Liver (tissue), 9 donors: ENCODE data around the gene CYSRT1. TPM values are rescaled to one million over a fixed set of nuclear protein-coding genes. Genes with fewer than 3 reads are reported as not detected.

Experiments used
- DNase-seq: peaks from one replicate; pipeline ENCODE4 v3.0.0-alpha.2; 2017; ENCODE audit warnings: low spot score
- H3K27ac ChIP-seq, 2 donors: one replicate each; pipeline ENCODE4 v1.7.0; 2013; ENCODE audit warnings: inconsistent platforms in 2 of 2, low read length in 2 of 2, control low read depth in 1 of 2, low read depth in 1 of 2, mild to moderate bottlenecking in 1 of 2
- H3K27me3 ChIP-seq, 4 donors: one replicate each; pipeline versions ENCODE4 v1.6.1 to v1.7.0; 2013; ENCODE audit warnings: low read length in 3 of 4, inconsistent platforms in 1 of 4, mild to moderate bottlenecking in 1 of 4, moderate library complexity in 1 of 4; ENCODE audit not compliant: control insufficient read depth in 4 of 4, insufficient read depth in 4 of 4
- H3K36me3 ChIP-seq, 4 donors: one replicate each; pipeline versions ENCODE4 v1.6.1 to v1.7.0; 2013; ENCODE audit warnings: low read length in 3 of 4, mild to moderate bottlenecking in 3 of 4, low read depth in 1 of 4, moderate library complexity in 1 of 4; ENCODE audit not compliant: control insufficient read depth in 4 of 4, insufficient read depth in 3 of 4
- H3K4me1 ChIP-seq, 4 donors: one replicate each; pipeline versions ENCODE4 v1.6.1 to v1.7.0; 2013; ENCODE audit warnings: low read length in 3 of 4, mild to moderate bottlenecking in 3 of 4, moderate library complexity in 1 of 4; ENCODE audit not compliant: control insufficient read depth in 4 of 4, insufficient read depth in 4 of 4
- H3K4me3 ChIP-seq, 3 donors: one replicate each; pipeline versions ENCODE4 v1.6.1 to v1.7.0; 2013; ENCODE audit warnings: low read length in 3 of 3, control low read depth in 1 of 3, low read depth in 1 of 3, mild to moderate bottlenecking in 1 of 3
- H3K9ac ChIP-seq, 2 donors: one replicate each; pipeline ENCODE4 v1.7.0; 2013; ENCODE audit warnings: low read length in 2 of 2, mild to moderate bottlenecking in 2 of 2, moderate library complexity in 2 of 2, control low read depth in 1 of 2, low read depth in 1 of 2
- H3K9me3 ChIP-seq, 4 donors: one replicate each; pipeline versions ENCODE4 v1.6.1 to v1.7.0; 2013; ENCODE audit warnings: low read length in 3 of 4; ENCODE audit not compliant: control insufficient read depth in 4 of 4
- ATF3 ChIP-seq: IDR thresholded peaks from 2 replicates; pipeline ENCODE4 v1.6.1; 2016; ENCODE audit warnings: antibody characterized with exemption
- CTCF ChIP-seq: fragments of 150-350 bp; IDR thresholded peaks from 2 replicates; pipeline ENCODE4 v1.5.1; 2017; ENCODE audit warnings: improper control_type of control experiment, low read depth, low read length; ENCODE audit not compliant: missing input control
- EGR1 ChIP-seq, 2 donors: IDR thresholded peaks; 2 replicates each; pipeline ENCODE4 v1.6.1; 2016 to 2018; ENCODE audit warnings: antibody characterized with exemption in 2 of 2, low read depth in 2 of 2
- FOXA1 ChIP-seq: IDR thresholded peaks from 2 replicates; pipeline ENCODE4 v1.6.1; 2016; ENCODE audit warnings: antibody characterized with exemption
- FOXA2 ChIP-seq: IDR thresholded peaks from 2 replicates; pipeline ENCODE4 v1.6.1; 2016; ENCODE audit warnings: antibody characterized with exemption
- GABPA ChIP-seq, 2 donors: IDR thresholded peaks in 1 of 2; conservative IDR thresholded peaks in 1 of 2; 2 replicates each; pipeline ENCODE4 v1.6.1; 2016; ENCODE audit warnings: antibody characterized with exemption in 2 of 2, mild to moderate bottlenecking in 1 of 2, moderate library complexity in 1 of 2
- HNF4A ChIP-seq, 2 donors: conservative IDR thresholded peaks; 2 replicates each; pipeline ENCODE4 v1.6.1; 2016; ENCODE audit warnings: antibody characterized with exemption in 2 of 2, mild to moderate bottlenecking in 2 of 2
- HNF4G ChIP-seq: IDR thresholded peaks from 2 replicates; pipeline ENCODE4 v1.6.1; 2016; ENCODE audit warnings: antibody characterized with exemption
- JUND ChIP-seq, 2 donors: IDR thresholded peaks; 2 replicates each; pipeline ENCODE4 v1.6.1; 2016; ENCODE audit warnings: antibody characterized with exemption in 2 of 2
- MAX ChIP-seq: IDR thresholded peaks from 2 replicates; pipeline ENCODE4 v1.6.1; 2016; ENCODE audit warnings: antibody characterized with exemption
- NR2F2 ChIP-seq: IDR thresholded peaks from 2 replicates; pipeline ENCODE4 v1.6.1; 2016; ENCODE audit warnings: antibody characterized with exemption
- RAD21 ChIP-seq, 2 donors: IDR thresholded peaks; 2 replicates each; pipeline ENCODE4 v1.6.1; 2016; ENCODE audit warnings: antibody characterized with exemption in 2 of 2, mild to moderate bottlenecking in 2 of 2
- REST ChIP-seq: IDR thresholded peaks from 2 replicates; pipeline ENCODE4 v1.6.1; 2016; ENCODE audit warnings: antibody characterized with exemption, mild to moderate bottlenecking
- RXRA ChIP-seq, 2 donors: IDR thresholded peaks; 2 replicates each; pipeline ENCODE4 v1.6.1; 2017 to 2018; ENCODE audit warnings: antibody characterized with exemption in 2 of 2, mild to moderate bottlenecking in 1 of 2
- SP1 ChIP-seq: IDR thresholded peaks from 2 replicates; pipeline ENCODE4 v1.6.1; 2018; ENCODE audit warnings: antibody characterized with exemption, mild to moderate bottlenecking
- TAF1 ChIP-seq: conservative IDR thresholded peaks from 2 replicates; pipeline ENCODE4 v1.6.1; 2016; ENCODE audit warnings: antibody characterized with exemption, mild to moderate bottlenecking
- YY1 ChIP-seq: IDR thresholded peaks from 2 replicates; pipeline ENCODE4 v1.6.1; 2016; ENCODE audit warnings: antibody characterized with exemption, mild to moderate bottlenecking
- ZBTB33 ChIP-seq: IDR thresholded peaks from 2 replicates; pipeline ENCODE4 v1.6.1; 2016; ENCODE audit warnings: antibody characterized with exemption
- WGBS: extraction: QIAGEN DNeasy Blood & Tissue Kit; methylation state at CpG from one replicate; pipeline ENCODE4 v1.1.7; 2013; 5-methylcytosine and 5-hydroxymethylcytosine counted together
- polyA plus RNA-seq, 2 donors: library from polyadenylated mRNA; stranded (reverse) in 1 of 2; unstranded in 1 of 2; fragments of 200-250 nt in 1 of 2; fragments of >200 nt in 1 of 2; fragmentation: Nextera tagmentation in 1 of 2; extraction: Ambion mirVana in 1 of 2; gene quantifications; one replicate each; pipeline versions ENCODE4 v1.2.1 to v1.2.3, GENCODE V29; 2013 to 2015
- total RNA-seq, 2 donors: library from RNA; depleted of rRNA; stranded (reverse); fragments of >200 nt; gene quantifications; one replicate each; pipeline ENCODE4 v1.2.3, GENCODE V29; 2014
- donor health status: healthy.
- donor health status: healthy.
- donor health status: healthy.
- donor health status: healthy.
- donor health status: healthy.

Gene CYSRT1
- total and polyA plus RNA-seq, 4 donors, result 0.14 to 0.50 (median 0.20) TPM

GRCh38 chr9:137176302-137177182, 48.4 kb upstream of the CYSRT1 start:
- WGBS, result 61% methylated on average over 17 of the region's 17 CpGs
- Histone ChIP-seq H3K27me3 (no peaks in the 10 kb centered on the region), H3K36me3 (peaks cover 9 to 32% (median 15%) of the 10 kb centered on the region in 4 donors), H3K9ac (no peak overlapping the region), H3K27ac (no peak overlapping the region), H3K4me1 (no peaks in the 10 kb centered on the region), H3K9me3 (no peaks in the 10 kb centered on the region), H3K4me3 (no peak overlapping the region)
- TF ChIP-seq NR2F2, result no peak
- peak in 1 of 2 donors; percentile 78 for TF ChIP-seq RAD21 (IDR thresholded peaks at IDR 0.05)
- peak; percentile 50 for TF ChIP-seq CTCF
- DNase-seq, result no peak

- H3K9ac ChIP-seq, result no peak overlapping the region
- TF ChIP-seq ATF3 (no peak), ZBTB33 (no peak), YY1 (no peak), TAF1 (no peak), GABPA (IDR thresholded peaks at IDR 0.05 in 1 of 2, conservative IDR thresholded peaks at IDR 0.05 in 1 of 2) (no peak), FOXA2 (no peak), REST (no peak), HNF4A (conservative IDR thresholded peaks at IDR 0.05) (no peak), EGR1 (IDR thresholded peaks at IDR 0.05; ENCODE audit: low read depth in 2 of 2) (no peak), JUND (IDR thresholded peaks at IDR 0.05) (no peak), MAX (no peak), CTCF (no peak), SP1 (no peak), NR2F2 (no peak), RXRA (IDR thresholded peaks at IDR 0.05) (no peak), HNF4G (no peak), RAD21 (IDR thresholded peaks at IDR 0.05) (no peak), FOXA1 (no peak)
- peaks cover 11 to 47% (median 22%) of the 10 kb centered on the region in 4 donors for H3K36me3 ChIP-seq
- no peak overlapping the region for H3K27ac ChIP-seq
- 92% methylated on average over 23 of the region's 23 CpGs for WGBS
- H3K9me3 ChIP-seq, result no peaks in the 10 kb centered on the region
- H3K4me3 ChIP-seq, result no peak overlapping the region
- no peaks in the 10 kb centered on the region for H3K4me1 ChIP-seq
- DNase-seq, result no peak
- no peaks in the 10 kb centered on the region for H3K27me3 ChIP-seq
Measured at GRCh38 chr9:137178201-137178938, 46.6 kb upstream of the CYSRT1 start.
